H7 (cell line): ENCODE results near the gene PCGF6. TPM values are rescaled to one million over a fixed set of nuclear protein-coding genes. Genes with fewer than 3 reads are reported as not detected.
A peak's percentile ranks its signal among the peaks of the same experiment; 100 is the strongest.
"Not testable (repeated sequence)": the region's sequence is repeated elsewhere in the genome, so short reads cannot be mapped to it uniquely, and the experiment has no call there.

Experiments
- DNase-seq: peaks from one replicate; pipeline ENCODE4 v3.0.0; 2012
- H3K27me3 ChIP-seq: 2 replicates; pipeline ENCODE4 v1.6.0; 2011; ENCODE audit warnings: mild to moderate bottlenecking, low read length; ENCODE audit not compliant: control insufficient read depth, insufficient read depth
- H3K36me3 ChIP-seq: replicated peaks from 2 replicates; pipeline ENCODE4 v1.5.1; 2011; ENCODE audit warnings: low read length; ENCODE audit not compliant: control insufficient read depth, insufficient read depth
- H3K4me3 ChIP-seq: 2 replicates; pipeline ENCODE4 v1.5.1; 2011; ENCODE audit warnings: low read depth, mild to moderate bottlenecking, control low read depth, low read length, moderate library complexity; ENCODE audit not compliant: insufficient read depth
- total RNA-seq: library from RNA; depleted of rRNA; stranded (reverse); fragments of >200 nt; shearing (Covaris generic); gene quantifications from 2 replicates; pipeline ENCODE4 v1.2.3, GENCODE V29; 2014; rRNA removed

PCGF6 gene, protein sequence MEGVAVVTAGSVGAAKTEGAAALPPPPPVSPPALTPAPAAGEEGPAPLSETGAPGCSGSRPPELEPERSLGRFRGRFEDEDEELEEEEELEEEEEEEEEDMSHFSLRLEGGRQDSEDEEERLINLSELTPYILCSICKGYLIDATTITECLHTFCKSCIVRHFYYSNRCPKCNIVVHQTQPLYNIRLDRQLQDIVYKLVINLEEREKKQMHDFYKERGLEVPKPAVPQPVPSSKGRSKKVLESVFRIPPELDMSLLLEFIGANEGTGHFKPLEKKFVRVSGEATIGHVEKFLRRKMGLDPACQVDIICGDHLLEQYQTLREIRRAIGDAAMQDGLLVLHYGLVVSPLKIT
- 20.2 and 22.4 TPM in 2 replicates for total RNA-seq

GRCh38 chr10:103350517-103351260, at the start of gene PCGF6:
TSS of gene PCGF6 (minus strand) at chr10:103351140. CDS start at chr10:103351066, 74 bp downstream.
- Histone ChIP-seq H3K36me3 (peaks cover 6% of the 10 kb centered on the region), H3K27me3 (no peaks in the 10 kb centered on the region), H3K4me3 (peak within 1 kb of the TSS; percentile 86)
- peak; percentile 98 for DNase-seq

DNA sequence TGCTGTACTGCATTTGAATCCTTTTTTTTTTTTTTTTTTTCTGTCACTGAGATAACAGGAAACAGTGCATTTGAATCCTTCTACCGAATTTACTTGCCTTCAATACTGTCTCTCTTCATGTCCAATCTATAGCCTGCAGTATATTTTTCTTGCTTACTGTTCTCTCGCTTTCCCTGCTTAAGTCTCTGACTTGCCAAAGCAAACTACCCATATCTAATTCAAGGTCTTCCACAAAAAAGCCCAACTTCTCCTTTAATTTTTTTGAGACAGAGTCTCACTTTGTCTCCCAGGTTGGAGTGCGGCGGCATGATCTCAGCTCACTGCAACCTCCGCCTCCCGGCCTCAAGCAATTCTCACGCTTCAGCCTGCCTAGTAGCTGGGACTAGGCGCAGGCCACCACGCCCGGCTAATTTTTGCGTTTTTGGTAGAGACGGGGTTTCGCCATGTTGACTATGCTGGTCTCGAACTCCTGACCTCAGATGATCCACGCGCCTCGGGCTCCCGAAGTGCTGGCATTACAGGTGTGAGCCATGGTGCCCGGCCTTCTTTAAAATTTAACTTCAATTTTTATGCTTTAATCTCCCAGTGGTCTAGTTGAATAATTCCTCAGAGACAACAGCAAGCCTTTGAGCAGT, 46.4 kb upstream of the PCGF6 start:
- Histone ChIP-seq H3K4me3 (peak overlapping the region; percentile 98), H3K36me3 (peaks cover 20% of the 10 kb centered on the region)
- no peak for DNase-seq

DNA sequence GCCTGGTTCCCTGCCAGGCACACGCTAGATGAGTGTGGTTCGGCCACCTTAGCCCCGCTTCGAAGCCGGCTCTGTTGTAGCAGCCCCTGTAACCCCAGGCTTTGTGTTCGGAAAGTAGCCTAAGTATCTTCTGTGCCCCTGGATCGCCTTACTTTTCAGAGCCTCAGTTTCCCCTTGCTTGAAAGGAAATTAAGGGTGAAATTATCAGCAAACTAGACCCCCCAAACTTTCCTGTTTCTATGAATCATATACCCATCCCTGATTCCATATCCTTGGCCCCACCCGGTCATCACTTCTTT, 45.8 kb upstream of the PCGF6 start:
- no peaks in the 10 kb centered on the region for H3K27me3 ChIP-seq
- DNase-seq: no peak
- peaks cover 17% of the 10 kb centered on the region for H3K36me3 ChIP-seq
- H3K4me3 ChIP-seq: peak overlapping the region; percentile 98

More for the DNA sequence above, 46.4 kb upstream of the PCGF6 start:
- H3K27me3 ChIP-seq: no peaks in the 10 kb centered on the region

DNA sequence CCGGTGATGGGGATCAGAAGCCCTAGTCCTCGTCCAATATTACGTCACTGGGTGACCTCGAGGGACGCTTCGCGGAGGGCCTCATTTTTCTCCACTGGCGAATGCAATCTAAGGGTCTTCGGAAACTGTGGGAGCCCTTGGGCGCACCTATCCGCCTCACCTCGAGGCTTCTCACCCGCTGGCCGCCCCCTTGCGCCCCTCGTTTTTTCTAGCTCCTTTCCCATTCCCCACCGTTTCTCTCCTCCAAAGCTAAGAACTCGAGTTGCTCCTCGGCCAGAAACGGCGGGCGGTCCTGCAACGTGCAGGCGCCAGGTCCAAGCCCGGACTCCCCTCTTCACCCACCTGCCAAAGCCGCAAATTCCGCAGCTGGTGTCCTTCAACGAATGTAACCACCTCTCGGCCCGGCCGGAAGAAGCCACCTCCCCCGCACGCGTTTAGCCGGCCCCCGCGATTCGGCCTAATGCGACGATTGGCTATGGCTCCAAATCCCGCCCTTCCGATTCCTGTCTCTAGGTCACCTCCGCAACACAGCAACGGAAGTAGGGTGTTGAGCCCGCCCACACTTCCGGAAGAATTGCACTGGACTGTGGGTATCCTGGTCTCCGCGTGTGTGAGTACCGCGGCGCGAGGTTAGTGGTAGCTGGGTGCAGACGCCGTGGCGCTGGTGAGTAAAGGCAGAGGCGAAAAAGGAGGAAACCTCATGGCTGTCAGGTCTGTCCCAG, 45.3 kb upstream of the PCGF6 start, which contains the start of the genes ATP5MK and PDCD11:
TSS of gene ATP5MK (minus strand) at position 409 of the 722 bp plus-strand sequence. CDS start 4,018 bp downstream, outside the sequence.
TSS of gene PDCD11 (plus strand) at position 560 of the 722 bp plus-strand sequence. CDS start 1,801 bp downstream, outside the sequence.
- peak; percentile 96 for DNase-seq
- H3K36me3 ChIP-seq: peaks cover 18% of the 10 kb centered on the region
- H3K27me3 ChIP-seq: no peaks in the 10 kb centered on the region
- peak within 1 kb of the TSS; percentile 98 for H3K4me3 ChIP-seq

DNA sequence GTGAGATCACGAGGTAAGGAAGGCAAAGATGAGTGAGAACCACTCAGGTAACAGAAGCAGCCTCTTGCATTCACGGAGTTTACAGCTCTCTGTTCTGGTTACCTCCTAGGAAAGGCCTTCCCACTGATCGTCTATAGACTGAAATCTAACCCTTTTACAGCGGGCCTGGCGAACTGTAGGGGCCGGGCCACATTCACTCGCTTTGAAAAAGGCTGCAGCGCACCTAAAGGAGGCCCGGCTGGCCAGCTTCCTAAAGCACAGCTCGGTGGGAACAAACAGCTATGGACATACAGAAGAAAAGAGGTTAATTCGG, 44.8 kb upstream of the PCGF6 start:
- no peak for DNase-seq
- Histone ChIP-seq H3K27me3 (no peaks in the 10 kb centered on the region), H3K4me3 (peak overlapping the region; percentile 98), H3K36me3 (peaks cover 16% of the 10 kb centered on the region)

GRCh38 chr10:103394180-103394579, 43.2 kb upstream of the PCGF6 start:
- no peak for DNase-seq
- H3K27me3 ChIP-seq: no peaks in the 10 kb centered on the region
- no peak overlapping the region for H3K4me3 ChIP-seq

DNA sequence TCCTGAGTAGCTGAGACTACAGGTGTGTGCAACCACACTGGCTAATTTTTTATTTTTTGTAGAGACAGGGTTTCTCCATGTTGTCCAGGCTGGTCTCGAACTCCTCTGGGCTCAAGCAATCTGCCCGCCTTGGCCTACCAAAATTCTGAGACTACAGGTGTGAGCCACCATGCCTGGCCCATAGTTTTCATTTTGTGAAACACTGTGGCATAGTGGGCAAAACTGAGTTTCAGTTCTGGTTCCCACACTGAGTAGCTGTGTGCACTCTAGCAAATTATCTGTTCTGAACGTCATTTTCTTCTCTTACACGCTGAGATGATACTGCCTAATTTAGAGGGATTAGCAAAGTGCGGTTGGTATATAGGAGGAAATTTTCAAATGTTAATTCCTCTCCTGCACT, 31.8 kb upstream of the PCGF6 start:
- Histone ChIP-seq H3K4me3 (no peak overlapping the region), H3K27me3 (no peaks in the 10 kb centered on the region), H3K36me3 (peaks cover 1% of the 10 kb centered on the region; the same call in 1 of the 2 replicates)
- no peak for DNase-seq

More at GRCh38 chr10:103394180-103394579, 43.2 kb upstream of the PCGF6 start:
- peaks cover 9% of the 10 kb centered on the region for H3K36me3 ChIP-seq

DNA sequence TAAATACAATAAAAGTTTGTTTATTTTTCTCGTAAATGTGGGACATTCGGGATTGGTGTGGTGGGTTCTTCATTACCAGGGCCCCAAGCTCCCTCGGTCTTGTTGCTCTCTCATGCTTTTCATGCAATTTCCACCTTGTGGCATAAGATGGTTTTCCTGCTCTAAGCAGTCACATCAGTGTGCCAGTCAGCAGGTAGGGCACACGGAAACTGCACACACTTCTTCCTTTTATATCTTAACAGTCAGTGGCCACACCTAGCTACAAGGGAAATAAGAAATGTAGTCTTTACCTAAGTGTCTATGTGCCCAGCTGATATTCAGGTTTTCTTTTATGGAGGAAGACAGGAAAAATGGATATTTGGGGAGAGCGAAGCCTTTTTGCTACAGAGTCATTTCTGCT, 23.3 kb upstream of the PCGF6 start:
- DNase-seq: no peak
- Histone ChIP-seq H3K4me3 (no peak overlapping the region), H3K27me3 (no peaks in the 10 kb centered on the region)

GRCh38 chr10:103373544-103373943, 22.6 kb upstream of the PCGF6 start:
- peaks cover 5% of the 10 kb centered on the region for H3K36me3 ChIP-seq
- no peak overlapping the region for H3K4me3 ChIP-seq
- no peak for DNase-seq
- no peaks in the 10 kb centered on the region for H3K27me3 ChIP-seq

More for the DNA sequence above, 23.3 kb upstream of the PCGF6 start:
- H3K36me3 ChIP-seq: peaks cover 5% of the 10 kb centered on the region

GRCh38 chr10:103367782-103368518, 17.0 kb upstream of the PCGF6 start, which contains the start of gene TAF5:
TSS of gene TAF5 (plus strand) at chr10:103367976. CDS start at chr10:103367990, 14 bp downstream.
- Histone ChIP-seq H3K36me3 (no peaks in the 10 kb centered on the region), H3K27me3 (no peaks in the 10 kb centered on the region), H3K4me3 (peak within 1 kb of the TSS; percentile 93)
- DNase-seq: peak; percentile 93

DNA sequence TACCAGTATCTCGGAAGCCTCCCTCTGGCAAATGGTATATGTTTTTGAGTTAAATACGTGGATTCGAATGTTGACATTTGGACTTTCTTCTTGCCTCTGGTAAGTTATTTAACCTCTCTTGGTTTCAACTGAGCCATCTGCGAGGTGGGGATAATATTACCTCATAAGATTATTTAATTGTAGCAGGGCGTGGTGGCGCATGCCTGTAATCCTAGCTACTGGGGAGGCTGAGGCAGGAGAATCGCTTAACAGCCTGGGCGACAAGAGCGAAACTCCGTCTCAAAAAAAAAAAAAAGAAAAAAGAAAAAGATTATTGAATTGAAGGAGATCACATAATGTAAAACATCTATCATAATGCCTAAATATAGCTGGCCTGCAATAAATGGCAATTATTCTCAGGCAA, 16.4 kb upstream of the PCGF6 start:
- DNase-seq: no peak
- Histone ChIP-seq H3K27me3 (no peaks in the 10 kb centered on the region), H3K4me3 (peak overlapping the region; percentile 93; the same call in 1 of the 2 replicates), H3K36me3 (no peaks in the 10 kb centered on the region)

GRCh38 chr10:103360791-103361190, 9.9 kb upstream of the PCGF6 start:
- not testable (repeated sequence) for H3K4me3 ChIP-seq, H3K36me3 ChIP-seq, DNase-seq, H3K27me3 ChIP-seq

- H3K36me3 ChIP-seq, H3K4me3 ChIP-seq, DNase-seq, H3K27me3 ChIP-seq: not testable (repeated sequence)
These were observed 8.6 kb upstream of the PCGF6 start for GRCh38 chr10:103359493-103359892.
